K562 (cell line): ENCODE data around the gene PTPRU. TPM values are rescaled to one million over a fixed set of nuclear protein-coding genes. Genes with fewer than 3 reads are reported as not detected.

Source experiments
- ATF7 ChIP-seq: fragments of 450-650 bp; IDR thresholded peaks from 2 replicates; pipeline ENCODE4 v1.7.1; 2014; ENCODE audit warnings: mild to moderate bottlenecking, moderate library complexity
- BCOR ChIP-seq: fragments of 450-650 bp; IDR thresholded peaks from 2 replicates; pipeline ENCODE4 v1.6.1; 2016
- CC2D1A ChIP-seq: fragments of 450-650 bp; IDR thresholded peaks from 2 replicates; pipeline ENCODE4 v1.6.1; 2017; ENCODE audit warnings: mild to moderate bottlenecking
- CGGBP1 ChIP-seq: fragments of 250-450 bp; sonication (Bioruptor Pico); IDR thresholded peaks from 2 replicates; pipeline ENCODE4 v1.9.0; 2021; ENCODE audit warnings: mild to moderate bottlenecking
- DPF2 ChIP-seq: fragments of 450-650 bp; IDR thresholded peaks from 2 replicates; pipeline ENCODE4 v1.6.1; 2016
- EP400 ChIP-seq: fragments of 450-650 bp; IDR thresholded peaks from 2 replicates; pipeline ENCODE4 v1.6.1; 2017; ENCODE audit warnings: antibody characterized with exemption, mild to moderate bottlenecking, moderate library complexity
- EZH2 ChIP-seq: IDR thresholded peaks from 2 replicates; pipeline ENCODE4 v1.6.1; 2012; ENCODE audit warnings: low read depth, mild to moderate bottlenecking, inconsistent platforms, low read length, borderline replicate concordance
- FOXJ2 ChIP-seq: fragments of 200-800 bp; sonication (Bioruptor generic); IDR thresholded peaks from 2 replicates; pipeline ENCODE4 v1.6.1; 2016; ENCODE audit warnings: missing genetic modification characterization, missing compliant biosample characterization
- GATA2 ChIP-seq: sonication (generic); formaldehyde crosslinking; IDR thresholded peaks from 2 replicates; pipeline ENCODE4 v1.4.0; 2020; ENCODE audit warnings: mild to moderate bottlenecking, missing genetic modification reagents
- HMG20B ChIP-seq: fragments of 250-450 bp; sonication (Bioruptor Pico); IDR thresholded peaks from 2 replicates; pipeline ENCODE4 v1.5.0; 2021; ENCODE audit warnings: mild to moderate bottlenecking
- ID3 ChIP-seq, 2 experiments: fragments of 250-450 bp in 1 of 2; fragments of 450-650 bp in 1 of 2; sonication (Bioruptor Pico) in 1 of 2; IDR thresholded peaks; 2 replicates each; pipeline versions ENCODE4 v1.6.1 to v1.8.0; 2016 to 2021; ENCODE audit warnings: mild to moderate bottlenecking in 2 of 2, moderate library complexity in 2 of 2, missing compliant biosample characterization in 1 of 2, missing genetic modification characterization in 1 of 2
- NCOA1 ChIP-seq: fragments of 450-650 bp; IDR thresholded peaks from 2 replicates; pipeline ENCODE4 v1.6.1; 2016; ENCODE audit warnings: low read depth
- NONO ChIP-seq, 2 experiments: fragments of 200-400 bp in 1 of 2; fragments of 450-650 bp in 1 of 2; formaldehyde crosslinking in 1 of 2; IDR thresholded peaks; 2 replicates each; pipeline ENCODE4 v1.6.1; 2017; ENCODE audit warnings: low read depth in 2 of 2, mild to moderate bottlenecking in 2 of 2, moderate library complexity in 2 of 2, low read length in 1 of 2
- POU5F1 ChIP-seq: fragments of 150-350 bp; IDR thresholded peaks from 2 replicates; pipeline ENCODE4 v1.6.1; 2014; ENCODE audit warnings: borderline replicate concordance, low read length, low read depth, mild to moderate bottlenecking; ENCODE audit not compliant: partially characterized antibody
- PPARD ChIP-seq: fragments of 250-450 bp; sonication (Bioruptor Pico); IDR thresholded peaks from 2 replicates; pipeline ENCODE4 v1.8.0; 2022; ENCODE audit warnings: inconsistent platforms, mild to moderate bottlenecking, moderate library complexity
- SREBF2 ChIP-seq: sonication (generic); formaldehyde crosslinking; IDR thresholded peaks from 2 replicates; pipeline ENCODE4 v1.4.0; 2020; ENCODE audit warnings: mild to moderate bottlenecking, missing genetic modification reagents
- SRSF1 ChIP-seq: fragments of 200-400 bp; formaldehyde crosslinking; IDR thresholded peaks from 2 replicates; pipeline ENCODE4 v1.6.1; 2017; ENCODE audit warnings: mild to moderate bottlenecking, low read depth, low read length, moderate library complexity
- ZEB2 ChIP-seq: fragments of 450-650 bp; IDR thresholded peaks from 2 replicates; pipeline ENCODE4 v1.6.1; 2016
- ZNF143 ChIP-seq: sonication (generic); formaldehyde crosslinking; IDR thresholded peaks from 2 replicates; pipeline ENCODE4 v1.9.0; 2022; ENCODE audit warnings: mild to moderate bottlenecking, missing genetic modification reagents
- ZNF263 ChIP-seq: sonication (generic); formaldehyde crosslinking; IDR thresholded peaks from 2 replicates; pipeline ENCODE4 v1.8.0; 2022; ENCODE audit warnings: mild to moderate bottlenecking, missing genetic modification reagents, borderline replicate concordance
- ZNF695 ChIP-seq: fragments of 450-650 bp; formaldehyde crosslinking; IDR thresholded peaks from 2 replicates; pipeline ENCODE4 v1.4.0; 2020; ENCODE audit warnings: mild to moderate bottlenecking, moderate library complexity
- ZNF76 ChIP-seq: fragments of 250-450 bp; sonication (Bioruptor Pico); IDR thresholded peaks from 2 replicates; pipeline ENCODE4 v1.4.0; 2020; ENCODE audit warnings: mild to moderate bottlenecking, moderate library complexity, borderline replicate concordance
- polyA plus RNA-seq, 8 experiments: library from polyadenylated mRNA; depleted of rRNA in 4 of 8; stranded (reverse) in 5 of 8; unstranded in 3 of 8; fragments of >200 nt; fragmentation: Nextera tagmentation in 2 of 8; fragmentation: Illumina TruSeq in 1 of 8; extraction: Ambion mirVana in 2 of 8; extraction: Trizol in 1 of 8; gene quantifications; 2 replicates each; pipeline versions ENCODE4 v1.2.1 to v1.2.3, GENCODE V29; 2011 to 2014; ENCODE audit warnings: inconsistent platforms in 1 of 8, missing spikeins in 1 of 8
- total RNA-seq, 7 experiments: library from RNA; depleted of rRNA in 6 of 7; stranded (reverse); fragments of >200 nt in 6 of 7; fragmentation: Illumina TruSeq in 2 of 7; extraction: Trizol in 2 of 7; gene quantifications; 2 replicates each; pipeline versions ENCODE4 v1.2.1 to v1.2.3, GENCODE V29; 2011 to 2021; ENCODE audit warnings: low replicate concordance in 1 of 7
- TF ChIP-seq, protein P1 (sequence below): sonication (generic); formaldehyde crosslinking; IDR thresholded peaks from 2 replicates; pipeline ENCODE4 v1.8.0; 2023; ENCODE audit warnings: mild to moderate bottlenecking, missing genetic modification reagents
- TF ChIP-seq, protein P2 (sequence below): fragments of 450-650 bp; formaldehyde crosslinking; IDR thresholded peaks from 2 replicates; pipeline ENCODE4 v1.4.0; 2020; ENCODE audit warnings: mild to moderate bottlenecking

PTPRU gene
- total and polyA plus RNA-seq, 9 of the 15 experiments (the other 6 are each of a cell fraction or from before 2014, with no cell fraction given) = 0.01 to 2.9 (median 1.0) TPM

GRCh38 chr1:29202584-29203340 lies 33.6 kb upstream of the PTPRU start (continued):
- TF ChIP-seq SREBF2 (CRISPR knock-in tag) (no peak), EZH2 (no peak), EP400 (peak; percentile 82), ZNF263 (CRISPR knock-in tag) (peak; percentile 48; the same call in 1 of the 2 replicates), FOXJ2 (tag) (no peak), CGGBP1 (CRISPR knock-in tag) (no peak), ZNF143 (CRISPR knock-in tag) (no peak), DPF2 (peak; percentile 95), HMG20B (CRISPR knock-in tag) (no peak), POU5F1 (no peak), ZNF695 (CRISPR knock-in tag) (no peak), CC2D1A (peak; percentile 92), NCOA1 (peak; percentile 48; the same call in 1 of the 2 replicates), GATA2 (peak; percentile 71; the same call in 1 of the 2 replicates), PPARD (CRISPR knock-in tag) (no peak), ZNF76 (CRISPR knock-in tag) (no peak; the same call in 1 of the 2 replicates), BCOR (peak; percentile 80), ZEB2 (0 out of 2 replicates have a peak, but pooled peaks have one; percentile 43), SRSF1 (no peak), NONO (IDR thresholded peaks at IDR 0.05; ENCODE audit: low read depth in 2 of 2, low read length in 1 of 2) (no peak), ID3 (CRISPR knock-in tag; IDR thresholded peaks at IDR 0.05) (no peak), ID3 (tag; IDR thresholded peaks at IDR 0.05) (0 out of 2 replicates have a peak, but pooled peaks have one; percentile 26), ATF7 (peak; percentile 92)
- TF ChIP-seq, protein P1, sequence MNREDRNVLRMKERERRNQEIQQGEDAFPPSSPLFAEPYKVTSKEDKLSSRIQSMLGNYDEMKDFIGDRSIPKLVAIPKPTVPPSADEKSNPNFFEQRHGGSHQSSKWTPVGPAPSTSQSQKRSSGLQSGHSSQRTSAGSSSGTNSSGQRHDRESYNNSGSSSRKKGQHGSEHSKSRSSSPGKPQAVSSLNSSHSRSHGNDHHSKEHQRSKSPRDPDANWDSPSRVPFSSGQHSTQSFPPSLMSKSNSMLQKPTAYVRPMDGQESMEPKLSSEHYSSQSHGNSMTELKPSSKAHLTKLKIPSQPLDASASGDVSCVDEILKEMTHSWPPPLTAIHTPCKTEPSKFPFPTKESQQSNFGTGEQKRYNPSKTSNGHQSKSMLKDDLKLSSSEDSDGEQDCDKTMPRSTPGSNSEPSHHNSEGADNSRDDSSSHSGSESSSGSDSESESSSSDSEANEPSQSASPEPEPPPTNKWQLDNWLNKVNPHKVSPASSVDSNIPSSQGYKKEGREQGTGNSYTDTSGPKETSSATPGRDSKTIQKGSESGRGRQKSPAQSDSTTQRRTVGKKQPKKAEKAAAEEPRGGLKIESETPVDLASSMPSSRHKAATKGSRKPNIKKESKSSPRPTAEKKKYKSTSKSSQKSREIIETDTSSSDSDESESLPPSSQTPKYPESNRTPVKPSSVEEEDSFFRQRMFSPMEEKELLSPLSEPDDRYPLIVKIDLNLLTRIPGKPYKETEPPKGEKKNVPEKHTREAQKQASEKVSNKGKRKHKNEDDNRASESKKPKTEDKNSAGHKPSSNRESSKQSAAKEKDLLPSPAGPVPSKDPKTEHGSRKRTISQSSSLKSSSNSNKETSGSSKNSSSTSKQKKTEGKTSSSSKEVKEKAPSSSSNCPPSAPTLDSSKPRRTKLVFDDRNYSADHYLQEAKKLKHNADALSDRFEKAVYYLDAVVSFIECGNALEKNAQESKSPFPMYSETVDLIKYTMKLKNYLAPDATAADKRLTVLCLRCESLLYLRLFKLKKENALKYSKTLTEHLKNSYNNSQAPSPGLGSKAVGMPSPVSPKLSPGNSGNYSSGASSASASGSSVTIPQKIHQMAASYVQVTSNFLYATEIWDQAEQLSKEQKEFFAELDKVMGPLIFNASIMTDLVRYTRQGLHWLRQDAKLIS (CRISPR knock-in tag) = peak; percentile 41; the same call in 1 of the 2 replicates
- TF ChIP-seq, protein P2, sequence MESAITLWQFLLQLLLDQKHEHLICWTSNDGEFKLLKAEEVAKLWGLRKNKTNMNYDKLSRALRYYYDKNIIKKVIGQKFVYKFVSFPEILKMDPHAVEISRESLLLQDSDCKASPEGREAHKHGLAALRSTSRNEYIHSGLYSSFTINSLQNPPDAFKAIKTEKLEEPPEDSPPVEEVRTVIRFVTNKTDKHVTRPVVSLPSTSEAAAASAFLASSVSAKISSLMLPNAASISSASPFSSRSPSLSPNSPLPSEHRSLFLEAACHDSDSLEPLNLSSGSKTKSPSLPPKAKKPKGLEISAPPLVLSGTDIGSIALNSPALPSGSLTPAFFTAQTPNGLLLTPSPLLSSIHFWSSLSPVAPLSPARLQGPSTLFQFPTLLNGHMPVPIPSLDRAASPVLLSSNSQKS (CRISPR knock-in tag) = no peak
